ENCODE data around the gene PUS10.

DNA sequence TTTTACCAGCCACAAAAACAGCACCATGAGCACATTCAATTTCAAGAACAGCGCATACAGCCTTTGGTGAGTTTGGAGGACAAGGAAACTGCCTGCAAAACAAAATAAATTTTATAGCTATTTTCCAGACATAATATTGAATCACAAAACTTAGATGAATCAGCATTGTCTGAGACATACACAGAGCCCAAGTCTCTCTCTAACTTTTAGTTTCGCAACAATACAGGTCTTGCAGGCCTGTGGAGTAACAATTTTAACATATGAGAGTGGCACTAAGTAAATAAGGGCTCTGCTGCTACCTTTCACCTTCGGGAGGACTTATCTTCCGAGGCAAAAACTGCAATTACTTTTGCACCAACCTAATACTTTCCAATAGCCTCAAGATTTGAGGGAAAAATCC is 56.6 kb downstream of the PUS10 start:
- TF ChIP-seq YY1 (IDR thresholded peaks at IDR 0.05; ENCODE audit: insufficient read depth, insufficient read length) (no peak), ZNF274 (IDR thresholded peaks at IDR 0.05; ENCODE audit: low read depth, low read length) (no peak)

Data from NT2/D1 (cell line).